Thyroid gland (tissue), 4 donors: ENCODE data around the gene ANKRD34A.

Experiments
- POLR2A ChIP-seq, 2 donors: fragments of 450-650 bp; IDR thresholded peaks; one replicate each; pipeline ENCODE4 v1.6.1; 2017; ENCODE audit warnings: antibody characterized with exemption in 2 of 2, mild to moderate bottlenecking in 2 of 2, moderate library complexity in 1 of 2
- TF ChIP-seq, protein P1 (sequence below), 6 experiments: fragments of 200-600 bp in 3 of 6; fragments of 450-650 bp in 3 of 6; sonication (generic) in 3 of 6; IDR thresholded peaks; one replicate each; pipeline ENCODE4 v1.5.1; 2016 to 2019; ENCODE audit warnings: antibody characterized with exemption in 6 of 6, mild to moderate bottlenecking in 2 of 6, inconsistent platforms in 1 of 6, moderate library complexity in 1 of 6

DNA sequence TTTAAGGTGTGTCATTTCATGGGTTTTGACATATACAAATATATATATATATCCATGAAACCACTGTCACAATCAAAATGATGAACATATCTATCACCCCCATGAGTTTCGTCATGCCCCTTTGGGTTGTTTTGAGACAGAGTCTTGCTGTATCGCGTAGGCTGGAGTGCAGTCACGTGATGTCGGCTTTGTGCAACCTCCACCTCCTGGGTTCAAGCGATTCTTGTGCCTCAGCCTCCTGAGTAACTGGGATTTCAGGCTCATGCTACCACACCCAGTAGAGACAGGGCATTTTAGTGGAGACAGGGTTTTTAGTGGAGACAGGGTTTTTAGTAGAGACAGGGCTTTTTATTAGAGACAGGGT lies 49.2 kb upstream of the ANKRD34A start:
- TF ChIP-seq, protein P1, sequence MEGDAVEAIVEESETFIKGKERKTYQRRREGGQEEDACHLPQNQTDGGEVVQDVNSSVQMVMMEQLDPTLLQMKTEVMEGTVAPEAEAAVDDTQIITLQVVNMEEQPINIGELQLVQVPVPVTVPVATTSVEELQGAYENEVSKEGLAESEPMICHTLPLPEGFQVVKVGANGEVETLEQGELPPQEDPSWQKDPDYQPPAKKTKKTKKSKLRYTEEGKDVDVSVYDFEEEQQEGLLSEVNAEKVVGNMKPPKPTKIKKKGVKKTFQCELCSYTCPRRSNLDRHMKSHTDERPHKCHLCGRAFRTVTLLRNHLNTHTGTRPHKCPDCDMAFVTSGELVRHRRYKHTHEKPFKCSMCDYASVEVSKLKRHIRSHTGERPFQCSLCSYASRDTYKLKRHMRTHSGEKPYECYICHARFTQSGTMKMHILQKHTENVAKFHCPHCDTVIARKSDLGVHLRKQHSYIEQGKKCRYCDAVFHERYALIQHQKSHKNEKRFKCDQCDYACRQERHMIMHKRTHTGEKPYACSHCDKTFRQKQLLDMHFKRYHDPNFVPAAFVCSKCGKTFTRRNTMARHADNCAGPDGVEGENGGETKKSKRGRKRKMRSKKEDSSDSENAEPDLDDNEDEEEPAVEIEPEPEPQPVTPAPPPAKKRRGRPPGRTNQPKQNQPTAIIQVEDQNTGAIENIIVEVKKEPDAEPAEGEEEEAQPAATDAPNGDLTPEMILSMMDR (IDR thresholded peaks at IDR 0.05) = no peak
- no peak for TF ChIP-seq POLR2A (IDR thresholded peaks at IDR 0.05)
